Measurements from ENCODE around the gene POU2F3. TPM values are rescaled to one million over a fixed set of nuclear protein-coding genes. Genes with fewer than 3 reads are reported as not detected.

POU2F3 gene
- polyA plus RNA-seq, 1 experiment = not detected

GRCh38 chr11:120195601-120196320 is 44.2 kb upstream of the POU2F3 start:
- H3K27ac ChIP-seq (ENCODE audit: low read depth, low read length) = no peak overlapping the region
- H3K4me3 ChIP-seq (ENCODE audit: low read depth, low read length) = no peak overlapping the region
- ChIA-PET CTCF (interaction anchor here (1.3 to 1.7 kb wide), 2 partner anchors 27 to 107 kb away, joined by 3 to 4 read pairs; no protein-coding TSS in a partner anchor), POLR2A (no interaction called here)
- TF ChIP-seq CTCF (IDR thresholded peaks at IDR 0.05; ENCODE audit: low read depth, low read length) = no peak
- H3K27me3 ChIP-seq (ENCODE audit: control insufficient read depth, insufficient read depth, low read length) = peaks cover 37% of the 10 kb centered on the region
- no peak for DNase-seq (ENCODE audit: low read depth, low spot score)
- H3K9me3 ChIP-seq (ENCODE audit: control insufficient read depth, insufficient read depth, low read length) = no peaks in the 10 kb centered on the region; the same call in 1 of the 2 replicates

GRCh38 chr11:120196826-120197225 is 43.1 kb upstream of the POU2F3 start:
- Histone ChIP-seq H3K4me3 (ENCODE audit: low read depth, low read length) (no peak overlapping the region), H3K27me3 (ENCODE audit: control insufficient read depth, insufficient read depth, low read length) (peaks cover 35% of the 10 kb centered on the region), H3K9me3 (ENCODE audit: control insufficient read depth, insufficient read depth, low read length) (no peaks in the 10 kb centered on the region; the same call in 1 of the 2 replicates), H3K27ac (ENCODE audit: low read depth, low read length) (no peak overlapping the region)
- ChIA-PET POLR2A (no interaction called here), CTCF (interaction anchor here (0.5 to 1.7 kb wide), 5 partner anchors 25 to 370 kb away, joined by 3 to 4 read pairs (median 4); no protein-coding TSS in a partner anchor)
- DNase-seq (ENCODE audit: low read depth, low spot score) = no peak
- no peak for TF ChIP-seq CTCF (IDR thresholded peaks at IDR 0.05; ENCODE audit: low read depth, low read length)

GRCh38 chr11:120197251-120197891 is 42.6 kb upstream of the POU2F3 start:
- ChIA-PET CTCF (interaction anchor here (0.5 to 1.7 kb wide), 5 partner anchors 26 to 369 kb away, joined by 3 to 4 read pairs (median 4); no protein-coding TSS in a partner anchor), POLR2A (no interaction called here)
- no peak for TF ChIP-seq CTCF (IDR thresholded peaks at IDR 0.05; ENCODE audit: low read depth, low read length)
- DNase-seq (ENCODE audit: low read depth, low spot score) = no peak
- peaks cover 33% of the 10 kb centered on the region for H3K27me3 ChIP-seq (ENCODE audit: control insufficient read depth, insufficient read depth, low read length)
- H3K4me3 ChIP-seq (ENCODE audit: low read depth, low read length) = no peak overlapping the region
- H3K9me3 ChIP-seq (ENCODE audit: control insufficient read depth, insufficient read depth, low read length) = no peaks in the 10 kb centered on the region; the same call in 1 of the 2 replicates
- H3K27ac ChIP-seq (ENCODE audit: low read depth, low read length) = no peak overlapping the region

GRCh38 chr11:120197977-120198376 is 42.0 kb upstream of the POU2F3 start:
- H3K27ac ChIP-seq (ENCODE audit: low read depth, low read length) = no peak overlapping the region
- ChIA-PET POLR2A (no interaction called here), CTCF (interaction anchor here (1.0 to 1.3 kb wide), 2 partner anchors 27 to 31 kb away, joined by 3 to 4 read pairs; no protein-coding TSS in a partner anchor)
- H3K27me3 ChIP-seq (ENCODE audit: control insufficient read depth, insufficient read depth, low read length) = peaks cover 31% of the 10 kb centered on the region
- no peaks in the 10 kb centered on the region; the same call in 1 of the 2 replicates for H3K9me3 ChIP-seq (ENCODE audit: control insufficient read depth, insufficient read depth, low read length)
- no peak for DNase-seq (ENCODE audit: low read depth, low spot score)
- no peak overlapping the region for H3K4me3 ChIP-seq (ENCODE audit: low read depth, low read length)
- no peak for TF ChIP-seq CTCF (IDR thresholded peaks at IDR 0.05; ENCODE audit: low read depth, low read length)

GRCh38 chr11:120198403-120198786 is 41.5 kb upstream of the POU2F3 start:
- no peak overlapping the region for H3K4me3 ChIP-seq (ENCODE audit: low read depth, low read length)
- DNase-seq (ENCODE audit: low read depth, low spot score) = no peak
- POLR2A ChIA-PET = no interaction called here
- no peak for TF ChIP-seq CTCF (IDR thresholded peaks at IDR 0.05; ENCODE audit: low read depth, low read length)
- CTCF ChIA-PET = interaction anchor here (1.0 to 1.3 kb wide), 2 partner anchors 28 to 31 kb away, joined by 3 to 4 read pairs; no protein-coding TSS in a partner anchor
- H3K27me3 ChIP-seq (ENCODE audit: control insufficient read depth, insufficient read depth, low read length) = peaks cover 26% of the 10 kb centered on the region
- no peak overlapping the region for H3K27ac ChIP-seq (ENCODE audit: low read depth, low read length)
- H3K9me3 ChIP-seq (ENCODE audit: control insufficient read depth, insufficient read depth, low read length) = no peaks in the 10 kb centered on the region; the same call in 1 of the 2 replicates
